Mesendoderm (in vitro differentiated cells): Measurements from ENCODE around the gene SYT2.
"Not testable (repeated sequence)": the region's sequence is repeated elsewhere in the genome, so short reads cannot be mapped to it uniquely, and the experiment has no call there.

Experiments
- DNase-seq: peaks from one replicate; pipeline ENCODE4 v3.0.0; 2013
- H2AK5ac ChIP-seq: 2 replicates; pipeline ENCODE4 v1.6.1; 2013; ENCODE audit warnings: low read length, inconsistent platforms
- H2BK120ac ChIP-seq: 2 replicates; pipeline ENCODE4 v1.6.1; 2013; ENCODE audit warnings: low read depth, mild to moderate bottlenecking, low read length, moderate library complexity, mixed read lengths
- H2BK15ac ChIP-seq: replicated peaks from 2 replicates; pipeline ENCODE4 v1.6.1; 2013; ENCODE audit warnings: low read depth, mild to moderate bottlenecking, moderate library complexity
- H2BK5ac ChIP-seq: 2 replicates; pipeline ENCODE4 v1.6.1; 2013; ENCODE audit warnings: low read length, inconsistent platforms
- H3K18ac ChIP-seq: 2 replicates; pipeline ENCODE4 v1.6.1; 2013; ENCODE audit warnings: mild to moderate bottlenecking, low read length, mixed read lengths
- H3K23ac ChIP-seq: one replicate; pipeline ENCODE4 v1.6.1; 2013; ENCODE audit warnings: low read length
- H3K27ac ChIP-seq: 2 replicates; pipeline ENCODE4 v1.5.1; 2013; ENCODE audit warnings: low read depth, mild to moderate bottlenecking, inconsistent platforms, low read length, moderate library complexity
- H3K27me3 ChIP-seq: 2 replicates; pipeline ENCODE4 v1.6.1; 2013; ENCODE audit warnings: low read length, control low read depth, mild to moderate bottlenecking, inconsistent platforms; ENCODE audit not compliant: insufficient read depth, poor library complexity
- H3K36me3 ChIP-seq: 2 replicates; pipeline ENCODE4 v1.6.1; 2013; ENCODE audit warnings: low read length, inconsistent platforms; ENCODE audit not compliant: control insufficient read depth, insufficient read depth
- H3K4ac ChIP-seq: one replicate; pipeline ENCODE4 v1.6.1; 2013; ENCODE audit warnings: low read depth, mild to moderate bottlenecking, low read length, moderate library complexity
- H3K4me1 ChIP-seq: 2 replicates; pipeline ENCODE4 v1.6.1; 2013; ENCODE audit warnings: low read depth, low read length, inconsistent platforms; ENCODE audit not compliant: control insufficient read depth
- H3K4me2 ChIP-seq: 2 replicates; pipeline ENCODE4 v1.6.1; 2013; ENCODE audit warnings: low read length
- H3K4me3 ChIP-seq: 2 replicates; pipeline ENCODE4 v1.5.1; 2013; ENCODE audit warnings: mild to moderate bottlenecking, low read length
- H3K56ac ChIP-seq: one replicate; pipeline ENCODE4 v1.6.1; 2013; ENCODE audit warnings: low read length
- H3K79me1 ChIP-seq: 2 replicates; pipeline ENCODE4 v1.6.1; 2013; ENCODE audit warnings: low read length, inconsistent platforms
- H3K79me2 ChIP-seq: 2 replicates; pipeline ENCODE4 v1.6.1; 2013; ENCODE audit warnings: mild to moderate bottlenecking, low read length; ENCODE audit not compliant: control insufficient read depth, insufficient read depth
- H3K9ac ChIP-seq: 2 replicates; pipeline ENCODE4 v1.6.1; 2013; ENCODE audit warnings: low read length, inconsistent platforms
- H4K5ac ChIP-seq: one replicate; pipeline ENCODE4 v1.6.1; 2013; ENCODE audit warnings: low read length
- H4K8ac ChIP-seq: one replicate; pipeline ENCODE4 v1.6.1; 2013; ENCODE audit warnings: low read depth, mild to moderate bottlenecking, control low read depth, low read length, moderate library complexity
- WGBS: extraction: QIAGEN DNeasy Blood & Tissue Kit; methylation state at CpG from one replicate; pipeline ENCODE4 v1.1.7; 2013; ENCODE audit warnings: low lambda C conversion rate, missing lambda C conversion rate; ENCODE audit not compliant: insufficient coverage; ENCODE audit errors: extremely low coverage; 5-methylcytosine and 5-hydroxymethylcytosine counted together

The SYT2 gene

GRCh38 chr1:202561240-202561639 is 149.0 kb downstream of the SYT2 start:
- no peak overlapping the region for H2BK5ac ChIP-seq
- H4K5ac ChIP-seq = no peak overlapping the region
- no CpG with 5 or more reads among the region's 1 CpG for WGBS
- no peak overlapping the region for H2BK120ac ChIP-seq
- peaks cover 4% of the 10 kb centered on the region for H3K4me1 ChIP-seq
- H3K4ac ChIP-seq = no peak overlapping the region
- H2AK5ac ChIP-seq = no peak overlapping the region
- H4K8ac ChIP-seq = no peak overlapping the region
- no peak overlapping the region for H3K4me2 ChIP-seq
- no peak overlapping the region for H3K27ac ChIP-seq
- no peaks in the 10 kb centered on the region for H3K79me1 ChIP-seq
- H3K36me3 ChIP-seq = no peaks in the 10 kb centered on the region
- H3K18ac ChIP-seq = no peak overlapping the region
- H3K56ac ChIP-seq = no peak overlapping the region
- H3K27me3 ChIP-seq = no peaks in the 10 kb centered on the region
- no peak overlapping the region for H2BK15ac ChIP-seq
- no peak for DNase-seq
- no peak overlapping the region for H3K23ac ChIP-seq
- no peaks in the 10 kb centered on the region for H3K79me2 ChIP-seq
- H3K4me3 ChIP-seq = no peak overlapping the region
- no peak overlapping the region for H3K9ac ChIP-seq

DNA sequence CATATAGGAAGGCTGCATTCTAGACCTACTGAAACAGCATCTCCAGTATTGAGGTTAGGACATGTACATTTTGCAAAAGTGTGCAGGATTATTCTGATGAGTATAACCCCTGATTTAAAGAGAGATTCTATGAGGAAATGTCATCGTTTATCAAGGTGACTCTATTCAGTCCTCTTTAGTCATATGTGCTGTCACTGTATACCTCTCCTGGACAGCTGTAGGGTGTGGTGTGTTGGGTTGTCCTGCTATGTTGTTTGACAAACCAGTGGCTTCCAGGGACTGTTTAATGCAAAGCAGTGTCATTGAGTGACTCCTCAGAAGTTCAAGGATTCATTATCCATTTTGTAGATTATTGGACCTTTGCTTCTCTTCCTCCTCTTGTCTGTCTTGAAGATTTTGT is 152.6 kb downstream of the SYT2 start:
- H4K5ac ChIP-seq, DNase-seq, H3K4me1 ChIP-seq, H3K4me2 ChIP-seq, H3K27me3 ChIP-seq, H2BK15ac ChIP-seq, H3K79me1 ChIP-seq, H3K23ac ChIP-seq, H3K9ac ChIP-seq, H3K18ac ChIP-seq, H3K36me3 ChIP-seq, H2BK5ac ChIP-seq, H2BK120ac ChIP-seq, H3K27ac ChIP-seq, H4K8ac ChIP-seq, H2AK5ac ChIP-seq, H3K4me3 ChIP-seq, H3K56ac ChIP-seq, H3K4ac ChIP-seq, H3K79me2 ChIP-seq: not testable (repeated sequence)
- no CpG with 5 or more reads among the region's 1 CpG for WGBS

GRCh38 chr1:202556037-202556436 is 154.2 kb downstream of the SYT2 start:
- H3K27ac ChIP-seq, H2AK5ac ChIP-seq: not testable (repeated sequence)
- WGBS = no CpG with 5 or more reads among the region's 4 CpGs

DNA sequence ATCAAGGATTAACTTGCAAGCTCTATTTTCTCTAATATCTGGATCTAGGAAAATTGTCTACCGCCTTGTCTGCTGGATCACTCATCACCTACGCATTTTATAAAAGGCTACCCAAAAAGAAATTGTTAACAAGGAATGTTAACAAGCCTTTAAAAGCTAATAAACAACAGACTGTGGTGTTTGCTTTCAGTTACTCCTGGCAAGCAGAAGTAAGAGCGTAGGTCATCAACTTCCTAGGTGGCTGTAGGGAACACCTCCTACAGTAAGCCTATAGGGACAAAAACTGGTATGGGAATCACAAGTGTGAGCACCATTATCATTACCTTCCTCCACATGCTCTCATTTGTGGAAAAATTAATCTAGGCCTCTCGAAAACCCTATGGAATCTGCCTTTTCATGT is 155.6 kb downstream of the SYT2 start:
- DNase-seq, H3K18ac ChIP-seq, H2BK15ac ChIP-seq, H3K79me1 ChIP-seq, H2BK120ac ChIP-seq, H4K5ac ChIP-seq, H3K27ac ChIP-seq, H2BK5ac ChIP-seq, H3K4me1 ChIP-seq, H3K4me2 ChIP-seq, H3K27me3 ChIP-seq, H2AK5ac ChIP-seq, H3K79me2 ChIP-seq, H3K9ac ChIP-seq, H3K4me3 ChIP-seq, H3K23ac ChIP-seq, H3K36me3 ChIP-seq, H3K4ac ChIP-seq, H4K8ac ChIP-seq, H3K56ac ChIP-seq: not testable (repeated sequence)
- no CpG with 5 or more reads among the region's 4 CpGs for WGBS

More at GRCh38 chr1:202556037-202556436, 154.2 kb downstream of the SYT2 start:
- not testable (repeated sequence) for H3K4me1 ChIP-seq, H3K4me3 ChIP-seq, H3K79me1 ChIP-seq, H4K5ac ChIP-seq, H3K18ac ChIP-seq, H3K4me2 ChIP-seq, H2BK15ac ChIP-seq, H3K23ac ChIP-seq, H2BK5ac ChIP-seq, H3K56ac ChIP-seq, H3K9ac ChIP-seq, H3K4ac ChIP-seq, H4K8ac ChIP-seq, H2BK120ac ChIP-seq, H3K79me2 ChIP-seq, H3K27me3 ChIP-seq, DNase-seq, H3K36me3 ChIP-seq

- Histone ChIP-seq H3K36me3 (no peaks in the 10 kb centered on the region), H3K79me1 (no peaks in the 10 kb centered on the region), H3K4me1 (no peaks in the 10 kb centered on the region), H3K23ac (no peak overlapping the region), H3K9ac (no peak overlapping the region), H2BK5ac (no peak overlapping the region), H3K79me2 (no peaks in the 10 kb centered on the region), H3K4ac (no peak overlapping the region), H4K8ac (no peak overlapping the region), H3K56ac (no peak overlapping the region), H2BK120ac (no peak overlapping the region), H3K27ac (no peak overlapping the region), H3K4me2 (no peak overlapping the region), H2BK15ac (no peak overlapping the region), H2AK5ac (no peak overlapping the region), H3K27me3 (no peaks in the 10 kb centered on the region), H3K4me3 (no peak overlapping the region), H4K5ac (no peak overlapping the region), H3K18ac (no peak overlapping the region)
- DNase-seq = peak; percentile 79
- no CpG with 5 or more reads among the region's 3 CpGs for WGBS
Measured at GRCh38 chr1:202553560-202554038, 156.7 kb downstream of the SYT2 start.

DNA sequence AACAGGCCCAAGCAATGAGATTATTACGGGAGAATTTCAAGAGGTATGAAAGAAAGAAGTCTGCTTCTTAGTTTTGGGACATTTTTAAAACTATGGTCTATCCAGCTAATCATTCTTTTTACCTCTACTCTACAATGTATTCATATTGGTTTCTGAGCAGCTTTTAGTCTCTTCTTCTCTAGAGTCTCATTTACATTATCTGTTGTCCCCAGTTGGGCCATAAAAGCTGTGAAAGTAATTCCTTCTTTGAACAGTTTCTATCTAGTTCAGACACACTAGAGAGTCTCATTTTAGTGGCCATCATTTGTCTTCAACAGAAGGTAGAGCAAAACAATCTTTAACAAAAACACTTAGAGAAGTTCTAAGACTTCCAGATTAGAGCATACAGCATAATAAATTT is 157.2 kb downstream of the SYT2 start:
- not testable (repeated sequence) for H3K79me2 ChIP-seq, H4K8ac ChIP-seq, H4K5ac ChIP-seq, H3K79me1 ChIP-seq, H2BK15ac ChIP-seq, H3K18ac ChIP-seq, H3K4ac ChIP-seq, H3K36me3 ChIP-seq, H2BK5ac ChIP-seq, H3K4me1 ChIP-seq, H3K9ac ChIP-seq, H3K56ac ChIP-seq, H3K27ac ChIP-seq, H3K27me3 ChIP-seq, H3K4me2 ChIP-seq, H3K4me3 ChIP-seq, H3K23ac ChIP-seq, H2BK120ac ChIP-seq, DNase-seq, H2AK5ac ChIP-seq
- WGBS = no CpG with 5 or more reads among the region's 1 CpG
